ENCODE measurements around the gene OR11G2.
"Not testable (repeated sequence)": the region's sequence is repeated elsewhere in the genome, so short reads cannot be mapped to it uniquely, and the experiment has no call there.

DNA sequence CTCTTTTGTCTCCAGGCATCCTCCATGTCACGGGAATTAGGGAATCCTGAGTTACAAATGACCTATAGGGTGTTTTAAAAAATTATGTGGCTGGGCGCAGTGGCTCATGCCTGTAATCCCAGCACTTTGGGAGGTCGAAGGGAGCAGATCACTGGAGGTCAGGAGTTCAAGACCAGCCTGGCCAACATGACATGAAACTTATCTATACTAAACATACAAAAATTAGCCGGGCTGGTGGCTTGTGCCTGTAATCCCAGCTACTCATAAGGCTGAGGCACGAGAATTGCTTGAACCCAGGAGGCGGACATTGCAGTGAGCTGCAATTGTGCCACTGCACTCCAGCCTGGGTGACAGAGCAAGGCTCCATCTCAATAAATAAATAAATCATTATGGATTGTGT lies 4.5 kb downstream of the OR11G2 start:
- TF ChIP-seq, protein P1, sequence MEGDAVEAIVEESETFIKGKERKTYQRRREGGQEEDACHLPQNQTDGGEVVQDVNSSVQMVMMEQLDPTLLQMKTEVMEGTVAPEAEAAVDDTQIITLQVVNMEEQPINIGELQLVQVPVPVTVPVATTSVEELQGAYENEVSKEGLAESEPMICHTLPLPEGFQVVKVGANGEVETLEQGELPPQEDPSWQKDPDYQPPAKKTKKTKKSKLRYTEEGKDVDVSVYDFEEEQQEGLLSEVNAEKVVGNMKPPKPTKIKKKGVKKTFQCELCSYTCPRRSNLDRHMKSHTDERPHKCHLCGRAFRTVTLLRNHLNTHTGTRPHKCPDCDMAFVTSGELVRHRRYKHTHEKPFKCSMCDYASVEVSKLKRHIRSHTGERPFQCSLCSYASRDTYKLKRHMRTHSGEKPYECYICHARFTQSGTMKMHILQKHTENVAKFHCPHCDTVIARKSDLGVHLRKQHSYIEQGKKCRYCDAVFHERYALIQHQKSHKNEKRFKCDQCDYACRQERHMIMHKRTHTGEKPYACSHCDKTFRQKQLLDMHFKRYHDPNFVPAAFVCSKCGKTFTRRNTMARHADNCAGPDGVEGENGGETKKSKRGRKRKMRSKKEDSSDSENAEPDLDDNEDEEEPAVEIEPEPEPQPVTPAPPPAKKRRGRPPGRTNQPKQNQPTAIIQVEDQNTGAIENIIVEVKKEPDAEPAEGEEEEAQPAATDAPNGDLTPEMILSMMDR (IDR thresholded peaks at IDR 0.05) = not testable (repeated sequence)
- not testable (repeated sequence) for TF ChIP-seq POLR2A (IDR thresholded peaks at IDR 0.05)
